Pancreas (tissue), 10 donors: ENCODE data around the gene NSF. TPM values are rescaled to one million over a fixed set of nuclear protein-coding genes. Genes with fewer than 3 reads are reported as not detected.
"Not testable (repeated sequence)": the region's sequence is repeated elsewhere in the genome, so short reads cannot be mapped to it uniquely, and the experiment has no call there.

Source experiments
- ATAC-seq, 4 donors: fragments of 200-7000 bp; cut with Tn5 transposase; one replicate each; pipeline versions ENCODE4 v1.8.0 to v1.9.1; 2020; ENCODE audit warnings: mild to moderate bottlenecking in 4 of 4, moderate library complexity in 4 of 4
- DNase-seq, 6 donors: peaks; one replicate each; pipeline ENCODE4 v3.0.0-alpha.2; 2020
- FAIRE-seq: peaks from 2 replicates; lab custom pipeline; 2012; peaks lifted over from hg19 to GRCh38; lab: Jason Lieb, UNC
- H3K27ac ChIP-seq, 4 donors: fragments of 200-600 bp; sonication (generic); 1 replicate in 3 of 4; 2 replicates in 1 of 4; pipeline versions ENCODE4 v1.5.0 to v1.8.0; 2020
- H3K27me3 ChIP-seq, 4 donors: fragments of 200-600 bp; one replicate each; pipeline ENCODE4 v1.8.0; 2021
- H3K36me3 ChIP-seq, 3 donors: fragments of 200-600 bp; sonication (generic) in 1 of 3; one replicate each; pipeline versions ENCODE4 v1.5.0 to v1.8.0; 2020 to 2021
- H3K4me1 ChIP-seq, 3 donors: fragments of 200-600 bp; one replicate each; pipeline ENCODE4 v1.8.0; 2021
- H3K4me3 ChIP-seq, 4 donors: fragments of 200-600 bp; sonication (generic) in 2 of 4; one replicate each; pipeline versions ENCODE4 v1.5.0 to v1.8.0; 2020 to 2021
- H3K9me3 ChIP-seq, 4 donors: fragments of 200-600 bp; one replicate each; pipeline ENCODE4 v1.8.0; 2021
- CTCF ChIP-seq, 4 donors: fragments of 200-600 bp; sonication (generic) in 3 of 4; IDR thresholded peaks; one replicate each; pipeline versions ENCODE4 v1.5.0 to v1.8.0; 2021; ENCODE audit warnings: antibody characterized with exemption in 4 of 4
- WGBS, 2 donors: extraction: QIAGEN DNeasy Blood & Tissue Kit; methylation state at CpG; one replicate each; pipeline ENCODE4 v1.1.7; 2013; 5-methylcytosine and 5-hydroxymethylcytosine counted together
- intact Hi-C, 3 donors: fragments of 100-400 bp; cut with DNase I; formaldehyde crosslinking; loops; one replicate each; pipeline versions ENCODE4 v1.11.1 to v1.14.2; 2022
- polyA plus RNA-seq, 2 donors: library from polyadenylated mRNA; stranded (reverse); fragments of 200-250 nt; gene quantifications; one replicate each; pipeline ENCODE4 v1.2.3, GENCODE V29; 2013
- total RNA-seq, 6 donors: library from RNA; stranded (reverse); fragmentation: NEBNext Ultra II Directional in 4 of 6; extraction: Animal tissue kit (Norgen Biotek cat#: 25700) in 4 of 6; gene quantifications; one replicate each; pipeline versions ENCODE4 v1.2.1 to v1.2.4, GENCODE V29; 2021 to 2023
- donor health status: healthy with polysubstance abuse.
- donor health status: DM: no; HTN: no; CAD: no; lungs with moderate emphysema.
- donor health status: DM: no; HTN: no; CAD: no.
- donor health status: control.
- donor health status: control.
- donor health status: Bipolar disorder and iron deficiency.
- donor health status: DM: yes; HTN: yes; CAD: no.
- donor health status: DM: no; HTN: no; CAD: no.
- donor health status: DM: no; HTN: no; CAD: no.
- donor health status: DM: yes; HTN: yes; CAD: no.

NSF gene
- total and polyA plus RNA-seq, 8 donors: 6.2 to 32.4 (median 29.0) TPM

- Histone ChIP-seq H3K27ac (no peak overlapping the region), H3K36me3 (peaks cover 0 to 13% (median 0%) of the 10 kb centered on the region in 3 donors), H3K4me3 (no peak overlapping the region), H3K9me3 (no peaks in the 10 kb centered on the region), H3K27me3 (no peaks in the 10 kb centered on the region), H3K4me1 (peaks cover 0 to 5% (median 0%) of the 10 kb centered on the region in 3 donors)
- intact Hi-C loops: no loop called here
- no peak for TF ChIP-seq CTCF (IDR thresholded peaks at IDR 0.05)
- ATAC-seq: no peak
- no peak for DNase-seq
- FAIRE-seq: no peak
- WGBS, 2 donors: 90% methylated on average over 3 of the region's 3 CpGs
Observed at GRCh38 chr17:46753776-46754175, 163.3 kb downstream of the NSF start.

DNA sequence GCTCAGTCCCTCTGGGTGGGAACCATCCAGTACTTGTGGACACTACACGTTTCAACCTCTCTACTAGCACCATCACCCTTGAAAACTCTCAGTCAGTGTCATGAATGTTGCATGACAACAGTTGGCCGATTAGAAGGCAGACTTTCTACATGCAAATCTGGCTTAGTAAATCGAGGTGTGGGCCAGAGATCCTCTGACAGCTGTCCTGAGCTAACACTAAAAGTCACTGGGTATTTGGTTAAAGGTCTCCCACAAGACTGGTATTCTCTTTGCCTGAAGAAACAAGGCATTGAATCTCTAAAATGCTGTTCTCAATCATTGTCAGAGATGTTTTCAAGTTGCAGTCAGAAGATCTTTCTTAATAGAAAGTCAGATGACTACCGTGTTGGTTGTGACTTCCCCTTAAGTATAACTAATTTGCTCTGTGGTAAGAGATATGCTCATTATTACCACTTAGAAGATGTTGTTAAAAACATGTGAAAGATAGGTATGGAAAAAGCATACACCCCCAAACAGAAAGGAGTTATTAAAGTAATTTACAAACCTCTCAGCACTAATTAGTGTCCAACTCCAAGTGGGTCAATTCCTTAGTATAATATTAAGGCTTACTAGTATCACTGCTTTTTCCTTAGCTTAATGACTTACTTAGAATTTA lies 165.7 kb downstream of the NSF start:
- WGBS, 2 donors: 65 to 68% methylated on average over 4 of the region's 4 CpGs
- H3K9me3 ChIP-seq: no peaks in the 10 kb centered on the region
- no peaks in the 10 kb centered on the region for H3K27me3 ChIP-seq
- no peak for DNase-seq
- intact Hi-C loops: no loop called here
- peaks cover 0 to 13% (median 0%) of the 10 kb centered on the region in 3 donors for H3K36me3 ChIP-seq
- no peak overlapping the region for H3K4me3 ChIP-seq
- no peak overlapping the region for H3K27ac ChIP-seq
- FAIRE-seq: no peak
- ATAC-seq: no peak
- no peak for TF ChIP-seq CTCF (IDR thresholded peaks at IDR 0.05)
- H3K4me1 ChIP-seq: peaks cover 0 to 5% (median 0%) of the 10 kb centered on the region in 3 donors

GRCh38 chr17:46756861-46757260 lies 166.4 kb downstream of the NSF start:
- intact Hi-C loops: no loop called here
- DNase-seq: no peak
- H3K9me3 ChIP-seq: no peaks in the 10 kb centered on the region
- no peak overlapping the region for H3K4me3 ChIP-seq
- 81 to 88% methylated on average over 2 of the region's 2 CpGs for WGBS, 2 donors
- H3K36me3 ChIP-seq: peaks cover 0 to 7% (median 0%) of the 10 kb centered on the region in 3 donors
- TF ChIP-seq CTCF (IDR thresholded peaks at IDR 0.05): no peak
- ATAC-seq: no peak
- no peak for FAIRE-seq
- H3K4me1 ChIP-seq: peaks cover 0 to 5% (median 0%) of the 10 kb centered on the region in 3 donors
- H3K27ac ChIP-seq: no peak overlapping the region
- no peaks in the 10 kb centered on the region for H3K27me3 ChIP-seq

- not testable (repeated sequence) for ATAC-seq
Observed at GRCh38 chr17:46757588-46757987, 167.1 kb downstream of the NSF start.

GRCh38 chr17:46758614-46759013 lies 168.1 kb downstream of the NSF start:
- ATAC-seq (peak; percentile 64 to 92 (median 82)), DNase-seq (peak in 1 of 6 donors; percentile 41), FAIRE-seq (no peak)
- TF ChIP-seq CTCF (IDR thresholded peaks at IDR 0.05): no peak
- intact Hi-C loops: no loop called here
- Histone ChIP-seq H3K4me3 (no peak overlapping the region), H3K4me1 (peaks cover 0 to 5% (median 0%) of the 10 kb centered on the region in 3 donors), H3K27ac (no peak overlapping the region), H3K27me3 (no peaks in the 10 kb centered on the region), H3K9me3 (no peaks in the 10 kb centered on the region), H3K36me3 (peaks cover 0 to 6% (median 0%) of the 10 kb centered on the region in 3 donors)
- 71 to 76% methylated on average over 5 of the region's 5 CpGs for WGBS, 2 donors

More at GRCh38 chr17:46757588-46757987, 167.1 kb downstream of the NSF start:
- intact Hi-C loops, H3K36me3 ChIP-seq, FAIRE-seq, H3K27ac ChIP-seq, H3K4me1 ChIP-seq, H3K27me3 ChIP-seq, H3K4me3 ChIP-seq, DNase-seq, H3K9me3 ChIP-seq: not testable (repeated sequence)
- WGBS, 2 donors: 54 to 60% methylated on average over 4 of the region's 4 CpGs
